ENCODE results near the gene NXN. TPM values are rescaled to one million over a fixed set of nuclear protein-coding genes. Genes with fewer than 3 reads are reported as not detected.
"Not testable (repeated sequence)": the region's sequence is repeated elsewhere in the genome, so short reads cannot be mapped to it uniquely, and the experiment has no call there.

The NXN gene
- total RNA-seq, 1 experiment from 2014 or later: not detected

- Histone ChIP-seq H3K4me2 (ENCODE audit: low read depth, low read length, poor library complexity, severe bottlenecking) (no peak overlapping the region), H3K9me2 (replicated peaks; ENCODE audit: insufficient read depth, low read length) (no peaks in the 10 kb centered on the region), H3K36me3 (ENCODE audit: insufficient read depth, low read length) (no peaks in the 10 kb centered on the region), H2AFZ (ENCODE audit: low read length) (no peak overlapping the region), H3K4me3 (ENCODE audit: low read length) (no peak overlapping the region), H3K27me3 (ENCODE audit: low read length) (no peaks in the 10 kb centered on the region), H3K9me3 (ENCODE audit: low read length) (no peaks in the 10 kb centered on the region), H3K27ac (ENCODE audit: low read length) (no peak overlapping the region), H4K20me1 (ENCODE audit: insufficient read depth, low read depth, low read length) (no peaks in the 10 kb centered on the region), H3K9ac (ENCODE audit: low read length) (no peak overlapping the region), H3K79me2 (ENCODE audit: low read length) (no peaks in the 10 kb centered on the region), H3K4me1 (ENCODE audit: low read length) (no peaks in the 10 kb centered on the region)
- DNase-seq: no peak
Measured at GRCh38 chr17:869567-870525, 109.7 kb downstream of the NXN start.

- H3K36me3 ChIP-seq (ENCODE audit: insufficient read depth, low read length): no peaks in the 10 kb centered on the region
- no peaks in the 10 kb centered on the region for H3K9me2 ChIP-seq (replicated peaks; ENCODE audit: insufficient read depth, low read length)
- H3K79me2 ChIP-seq (ENCODE audit: low read length): no peaks in the 10 kb centered on the region
- no peak overlapping the region for H3K9ac ChIP-seq (ENCODE audit: low read length)
- H3K9me3 ChIP-seq (ENCODE audit: low read length): no peaks in the 10 kb centered on the region
- no peak overlapping the region for H3K4me3 ChIP-seq (ENCODE audit: low read length)
- H3K4me1 ChIP-seq (ENCODE audit: low read length): no peaks in the 10 kb centered on the region
- H3K27ac ChIP-seq (ENCODE audit: low read length): no peak overlapping the region
- no peak overlapping the region for H3K4me2 ChIP-seq (ENCODE audit: low read depth, low read length, poor library complexity, severe bottlenecking)
- H2AFZ ChIP-seq (ENCODE audit: low read length): no peak overlapping the region
- no peaks in the 10 kb centered on the region for H3K27me3 ChIP-seq (ENCODE audit: low read length)
- no peak for DNase-seq
- H4K20me1 ChIP-seq (ENCODE audit: insufficient read depth, low read depth, low read length): no peaks in the 10 kb centered on the region
Measured at GRCh38 chr17:869086-869485, 110.5 kb downstream of the NXN start.

GRCh38 chr17:867896-868489 lies 111.6 kb downstream of the NXN start:
- Histone ChIP-seq H3K9me3 (ENCODE audit: low read length) (no peaks in the 10 kb centered on the region), H2AFZ (ENCODE audit: low read length) (no peak overlapping the region), H3K4me3 (ENCODE audit: low read length) (no peak overlapping the region), H4K20me1 (ENCODE audit: insufficient read depth, low read depth, low read length) (no peaks in the 10 kb centered on the region), H3K9me2 (replicated peaks; ENCODE audit: insufficient read depth, low read length) (no peaks in the 10 kb centered on the region), H3K27ac (ENCODE audit: low read length) (no peak overlapping the region), H3K4me2 (ENCODE audit: low read depth, low read length, poor library complexity, severe bottlenecking) (no peak overlapping the region), H3K4me1 (ENCODE audit: low read length) (no peaks in the 10 kb centered on the region), H3K79me2 (ENCODE audit: low read length) (no peaks in the 10 kb centered on the region), H3K36me3 (ENCODE audit: insufficient read depth, low read length) (no peaks in the 10 kb centered on the region), H3K27me3 (ENCODE audit: low read length) (no peaks in the 10 kb centered on the region), H3K9ac (ENCODE audit: low read length) (no peak overlapping the region)
- no peak for DNase-seq

GRCh38 chr17:867238-867637 lies 112.3 kb downstream of the NXN start:
- not testable (repeated sequence) for H3K27ac ChIP-seq (ENCODE audit: low read length); H2AFZ ChIP-seq (ENCODE audit: low read length); H3K4me3 ChIP-seq (ENCODE audit: low read length); H3K36me3 ChIP-seq (ENCODE audit: insufficient read depth, low read length); H3K27me3 ChIP-seq (ENCODE audit: low read length); DNase-seq; H3K9me2 ChIP-seq (replicated peaks; ENCODE audit: insufficient read depth, low read length); H3K9ac ChIP-seq (ENCODE audit: low read length); H3K4me1 ChIP-seq (ENCODE audit: low read length); H3K9me3 ChIP-seq (ENCODE audit: low read length); H4K20me1 ChIP-seq (ENCODE audit: insufficient read depth, low read depth, low read length); H3K4me2 ChIP-seq (ENCODE audit: low read depth, low read length, poor library complexity, severe bottlenecking); H3K79me2 ChIP-seq (ENCODE audit: low read length)

GRCh38 chr17:866568-867103 lies 112.9 kb downstream of the NXN start:
- Histone ChIP-seq H3K4me2 (ENCODE audit: low read depth, low read length, poor library complexity, severe bottlenecking) (no peak overlapping the region), H3K4me1 (ENCODE audit: low read length) (no peaks in the 10 kb centered on the region), H4K20me1 (ENCODE audit: insufficient read depth, low read depth, low read length) (no peaks in the 10 kb centered on the region), H3K9ac (ENCODE audit: low read length) (no peak overlapping the region), H3K79me2 (ENCODE audit: low read length) (no peaks in the 10 kb centered on the region), H3K36me3 (ENCODE audit: insufficient read depth, low read length) (no peaks in the 10 kb centered on the region), H3K9me3 (ENCODE audit: low read length) (no peaks in the 10 kb centered on the region), H3K4me3 (ENCODE audit: low read length) (no peak overlapping the region), H3K9me2 (replicated peaks; ENCODE audit: insufficient read depth, low read length) (no peaks in the 10 kb centered on the region), H3K27ac (ENCODE audit: low read length) (no peak overlapping the region), H3K27me3 (ENCODE audit: low read length) (no peaks in the 10 kb centered on the region), H2AFZ (ENCODE audit: low read length) (no peak overlapping the region)
- no peak for DNase-seq

GRCh38 chr17:864315-864714 lies 115.3 kb downstream of the NXN start:
- no peaks in the 10 kb centered on the region for H3K79me2 ChIP-seq (ENCODE audit: low read length)
- H3K4me1 ChIP-seq (ENCODE audit: low read length): no peaks in the 10 kb centered on the region
- no peak for DNase-seq
- H3K36me3 ChIP-seq (ENCODE audit: insufficient read depth, low read length): no peaks in the 10 kb centered on the region
- no peaks in the 10 kb centered on the region for H3K27me3 ChIP-seq (ENCODE audit: low read length)
- no peak overlapping the region for H2AFZ ChIP-seq (ENCODE audit: low read length)
- no peaks in the 10 kb centered on the region for H3K9me2 ChIP-seq (replicated peaks; ENCODE audit: insufficient read depth, low read length)
- H3K4me3 ChIP-seq (ENCODE audit: low read length): no peak overlapping the region
- no peak overlapping the region for H3K27ac ChIP-seq (ENCODE audit: low read length)
- no peak overlapping the region for H3K4me2 ChIP-seq (ENCODE audit: low read depth, low read length, poor library complexity, severe bottlenecking)
- H3K9ac ChIP-seq (ENCODE audit: low read length): no peak overlapping the region
- no peaks in the 10 kb centered on the region for H4K20me1 ChIP-seq (ENCODE audit: insufficient read depth, low read depth, low read length)
- no peaks in the 10 kb centered on the region for H3K9me3 ChIP-seq (ENCODE audit: low read length)

GRCh38 chr17:863880-864279 lies 115.7 kb downstream of the NXN start:
- Histone ChIP-seq H3K4me2 (ENCODE audit: low read depth, low read length, poor library complexity, severe bottlenecking) (no peak overlapping the region), H3K36me3 (ENCODE audit: insufficient read depth, low read length) (no peaks in the 10 kb centered on the region), H3K4me3 (ENCODE audit: low read length) (no peak overlapping the region), H3K4me1 (ENCODE audit: low read length) (no peaks in the 10 kb centered on the region), H2AFZ (ENCODE audit: low read length) (no peak overlapping the region), H3K9me2 (replicated peaks; ENCODE audit: insufficient read depth, low read length) (no peaks in the 10 kb centered on the region), H3K9me3 (ENCODE audit: low read length) (no peaks in the 10 kb centered on the region), H4K20me1 (ENCODE audit: insufficient read depth, low read depth, low read length) (no peaks in the 10 kb centered on the region), H3K9ac (ENCODE audit: low read length) (no peak overlapping the region), H3K27me3 (ENCODE audit: low read length) (no peaks in the 10 kb centered on the region), H3K79me2 (ENCODE audit: low read length) (no peaks in the 10 kb centered on the region), H3K27ac (ENCODE audit: low read length) (no peak overlapping the region)
- DNase-seq: no peak

- no peak overlapping the region for H3K4me3 ChIP-seq (ENCODE audit: low read length)
- H4K20me1 ChIP-seq (ENCODE audit: insufficient read depth, low read depth, low read length): no peaks in the 10 kb centered on the region
- H3K27me3 ChIP-seq (ENCODE audit: low read length): no peaks in the 10 kb centered on the region
- H3K9me2 ChIP-seq (replicated peaks; ENCODE audit: insufficient read depth, low read length): no peaks in the 10 kb centered on the region
- no peaks in the 10 kb centered on the region for H3K9me3 ChIP-seq (ENCODE audit: low read length)
- H3K27ac ChIP-seq (ENCODE audit: low read length): no peak overlapping the region
- H3K4me1 ChIP-seq (ENCODE audit: low read length): no peaks in the 10 kb centered on the region
- no peaks in the 10 kb centered on the region for H3K36me3 ChIP-seq (ENCODE audit: insufficient read depth, low read length)
- no peaks in the 10 kb centered on the region for H3K79me2 ChIP-seq (ENCODE audit: low read length)
- no peak overlapping the region for H3K9ac ChIP-seq (ENCODE audit: low read length)
- no peak overlapping the region for H3K4me2 ChIP-seq (ENCODE audit: low read depth, low read length, poor library complexity, severe bottlenecking)
- no peak for DNase-seq
- H2AFZ ChIP-seq (ENCODE audit: low read length): no peak overlapping the region
Measured at GRCh38 chr17:862582-862981, 117.0 kb downstream of the NXN start.
